Activated naive CD8-positive, alpha-beta T cell (primary cell): Measurements from ENCODE around the gene LAIR1.

Experiments
- H3K27ac Mint-ChIP-seq: one replicate; pipeline ENCODE4 v1.8.0; 2021; ENCODE audit warnings: mixed read lengths
- H3K27me3 Mint-ChIP-seq: one replicate; pipeline ENCODE4 v1.8.0; 2021; ENCODE audit warnings: mixed read lengths
- H3K36me3 Mint-ChIP-seq: one replicate; pipeline ENCODE4 v1.8.0; 2021; ENCODE audit warnings: mixed read lengths
- H3K4me1 Mint-ChIP-seq: one replicate; pipeline ENCODE4 v1.8.0; 2021; ENCODE audit warnings: low read depth, mixed read lengths
- H3K4me3 Mint-ChIP-seq: one replicate; pipeline ENCODE4 v1.8.0; 2021; ENCODE audit warnings: mild to moderate bottlenecking, mixed read lengths
- H3K9me3 Mint-ChIP-seq: one replicate; pipeline ENCODE4 v1.8.0; 2021; ENCODE audit warnings: low read depth, mixed read lengths

The LAIR1 gene

DNA sequence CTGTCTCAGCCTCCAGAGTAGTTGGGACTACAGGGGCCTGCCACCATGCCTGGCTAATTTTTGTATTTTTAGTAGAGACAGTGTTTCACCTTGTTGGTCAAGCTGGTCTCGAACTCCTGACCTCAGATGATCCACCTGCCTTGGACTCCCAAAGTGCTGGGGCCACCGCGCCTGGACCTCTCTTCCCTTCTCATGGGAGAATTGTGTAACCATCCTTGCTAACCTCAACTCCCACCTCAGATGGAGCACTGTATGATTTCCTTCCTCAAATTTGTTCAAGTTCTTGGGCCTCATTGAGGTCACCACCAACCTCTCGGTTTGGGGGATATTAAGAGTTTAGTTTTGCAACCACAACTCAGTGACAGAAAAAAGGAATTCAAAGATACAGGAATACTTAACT is 62.5 kb downstream of the LAIR1 start:
- no peak overlapping the region for H3K27ac Mint-ChIP-seq

More for the DNA sequence above, 62.5 kb downstream of the LAIR1 start:
- H3K9me3 Mint-ChIP-seq = no peaks in the 10 kb centered on the region
- no peaks in the 10 kb centered on the region for H3K36me3 Mint-ChIP-seq
- H3K27me3 Mint-ChIP-seq = peaks cover 3% of the 10 kb centered on the region
- peaks cover 16% of the 10 kb centered on the region for H3K4me1 Mint-ChIP-seq
- H3K4me3 Mint-ChIP-seq = no peak overlapping the region
